HK-2 (cell line): Measurements from ENCODE around the gene RYR3.
"Not testable (repeated sequence)": the region's sequence is repeated elsewhere in the genome, so short reads cannot be mapped to it uniquely, and the experiment has no call there.

Experiments used
- DNase-seq: peaks from one replicate; pipeline ENCODE4 v3.0.0-alpha.2; 2018; ENCODE audit not compliant: unreplicated experiment

RYR3 gene

DNA sequence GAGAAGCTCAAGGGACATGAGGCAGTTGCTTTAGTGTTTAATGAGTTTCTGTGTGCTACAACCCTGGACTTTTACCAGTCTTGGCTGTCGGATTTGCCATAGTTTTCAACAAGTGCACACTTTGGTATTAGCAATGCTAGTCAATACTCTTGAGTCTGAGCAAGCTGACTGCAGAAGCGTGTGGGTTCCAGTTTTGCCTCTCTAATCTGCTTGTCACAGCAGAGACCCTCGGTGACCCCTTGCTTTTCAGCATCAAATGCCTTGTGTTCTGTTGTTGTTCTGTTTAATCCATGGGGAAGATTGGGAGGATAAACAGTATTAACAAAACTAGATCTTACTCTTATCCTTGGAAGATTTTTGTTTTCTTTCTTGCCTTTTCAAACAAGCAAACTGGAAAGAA lies 463.2 kb downstream of the RYR3 start:
- no peak for DNase-seq

DNA sequence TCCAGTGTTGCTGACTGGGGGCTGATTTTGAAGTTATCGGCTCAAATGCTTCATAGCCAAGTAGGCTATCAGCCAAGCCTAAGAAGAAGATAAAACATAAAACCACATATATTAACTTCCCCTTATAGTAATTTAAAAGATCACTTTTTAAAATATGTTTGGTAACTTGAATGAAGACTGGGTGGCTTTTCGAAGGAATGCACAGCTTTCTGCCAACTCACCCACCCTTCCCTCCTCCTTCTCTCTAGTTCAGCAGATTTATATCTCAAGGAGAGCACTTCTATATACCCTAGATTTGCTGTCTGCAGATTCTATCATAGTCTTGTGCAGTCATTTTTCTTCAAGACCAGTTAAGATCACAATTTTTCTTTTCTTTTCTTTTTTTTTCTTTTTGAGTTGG lies 468.1 kb downstream of the RYR3 start:
- DNase-seq, result no peak

DNA sequence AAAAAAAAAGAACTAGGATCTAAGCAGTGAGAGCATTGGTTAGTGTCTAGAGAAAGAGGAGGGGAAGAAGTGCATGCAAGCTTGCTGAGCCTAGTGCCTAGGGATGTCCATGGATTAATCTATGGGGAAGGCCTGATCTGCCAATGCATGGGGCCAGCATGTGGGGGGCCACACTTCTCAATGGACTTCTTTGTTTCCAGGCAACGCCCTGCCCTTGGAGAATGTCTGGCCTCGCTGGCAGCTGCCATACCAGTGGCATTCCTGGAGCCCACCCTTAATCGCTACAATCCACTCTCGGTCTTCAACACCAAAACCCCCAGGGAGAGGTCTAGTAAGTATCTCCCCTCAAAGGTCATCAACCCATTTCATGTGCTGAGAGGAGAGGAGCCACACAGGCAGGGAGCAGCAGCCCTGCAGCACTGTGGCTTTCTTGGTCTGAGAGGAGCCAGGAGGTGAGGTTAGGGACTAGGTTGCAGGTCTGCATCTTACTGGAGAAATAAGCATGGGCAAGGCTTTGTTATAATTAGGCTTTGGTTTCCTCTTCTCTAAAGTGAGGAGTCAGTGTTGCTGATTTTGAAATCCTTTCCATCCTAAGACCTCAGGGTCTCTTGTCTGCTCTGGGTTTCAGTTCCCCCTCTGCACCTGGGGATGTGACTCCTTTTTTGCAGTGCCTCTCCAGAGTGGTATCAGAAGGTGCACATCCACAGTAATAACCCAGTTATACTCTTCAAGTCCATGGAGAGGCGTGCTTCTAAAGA lies 469.4 kb downstream of the RYR3 start:
- DNase-seq, result no peak

DNA sequence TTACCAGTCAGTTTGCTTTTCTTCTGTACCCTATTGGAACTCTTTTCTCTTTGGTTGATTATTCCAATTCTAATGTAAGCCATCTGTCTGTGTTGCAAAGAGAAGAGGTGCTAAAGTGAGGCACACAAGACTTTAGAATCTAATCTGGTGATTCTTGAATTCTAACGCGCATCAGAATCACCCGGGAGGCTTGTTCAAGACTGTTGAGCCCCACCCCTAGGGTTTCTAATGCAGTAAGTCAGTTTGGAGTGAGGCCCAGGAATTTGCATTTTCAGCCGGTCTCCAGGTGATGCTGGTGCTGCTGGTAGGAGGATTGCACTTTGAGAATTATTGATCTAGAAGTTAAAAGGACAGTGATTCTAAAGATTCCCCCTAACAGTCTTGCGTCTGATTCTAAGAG lies 472.2 kb downstream of the RYR3 start:
- DNase-seq, result no peak

DNA sequence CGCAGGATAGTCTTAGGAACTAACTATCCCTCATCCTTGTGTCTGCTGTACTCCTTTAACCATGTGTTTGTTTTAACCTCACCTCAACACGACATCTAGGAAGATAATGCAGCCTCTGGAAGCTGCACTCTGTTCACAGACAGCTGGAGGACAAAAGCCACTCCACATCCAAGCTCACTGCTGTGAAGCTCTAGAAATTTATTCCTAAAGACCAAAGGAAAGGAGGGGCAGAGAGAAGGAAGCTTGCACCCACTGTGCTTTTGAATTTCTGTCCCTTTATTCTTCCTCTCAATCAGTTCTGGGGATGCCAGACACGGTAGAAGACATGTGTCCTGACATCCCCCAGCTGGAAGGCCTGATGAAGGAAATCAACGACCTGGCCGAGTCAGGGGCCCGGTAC lies 474.6 kb downstream of the RYR3 start:
- no peak for DNase-seq

DNA sequence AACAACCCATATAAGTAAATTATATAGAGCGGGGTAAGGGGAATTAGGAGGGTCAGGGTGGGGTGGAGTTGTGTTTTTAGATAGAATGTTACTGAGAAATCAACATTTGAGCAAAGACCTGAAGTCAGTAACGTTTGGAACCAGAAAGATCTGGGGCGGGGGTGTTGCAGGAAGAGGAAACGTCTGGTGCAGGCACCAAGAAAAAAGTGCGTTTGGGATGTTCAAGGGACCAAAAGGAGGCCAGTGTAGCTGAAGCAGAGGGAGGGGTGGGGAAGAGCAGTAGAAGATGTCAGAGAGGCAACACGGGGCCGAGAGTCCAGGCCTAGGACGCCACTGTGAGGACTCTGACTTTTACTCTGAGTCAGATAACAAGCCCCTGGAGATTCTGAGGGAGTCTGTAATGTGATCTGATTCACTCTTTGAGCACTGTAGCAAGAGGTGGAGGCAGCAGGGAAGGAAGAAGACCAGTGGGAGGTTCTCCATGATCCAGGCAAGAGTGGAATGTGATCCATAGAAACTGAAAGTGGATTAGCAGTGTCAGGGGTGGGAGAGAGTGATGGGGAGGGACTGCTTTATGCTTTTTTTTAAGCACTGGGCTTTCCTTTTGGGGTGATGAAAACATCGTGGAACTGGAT lies 478.3 kb downstream of the RYR3 start:
- DNase-seq, result no peak

DNA sequence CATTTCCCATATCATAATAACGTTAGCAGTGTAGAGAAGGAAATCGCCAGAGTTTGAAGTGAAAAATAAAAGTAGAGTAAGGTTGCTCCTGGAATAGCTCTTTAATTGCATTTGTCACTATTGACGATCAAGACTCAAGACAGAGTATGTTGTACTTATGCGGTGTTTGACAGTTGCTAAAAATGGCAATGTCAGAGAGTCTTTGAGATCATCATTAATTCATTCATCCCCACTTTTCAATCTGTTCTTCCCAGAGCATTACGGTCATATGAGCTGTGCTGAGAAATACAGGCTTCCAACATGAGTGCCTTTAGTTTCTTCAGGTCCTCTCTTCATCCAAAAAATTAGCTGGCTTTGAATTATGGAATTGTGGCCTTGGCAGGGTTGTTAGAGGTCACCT lies 483.7 kb downstream of the RYR3 start:
- DNase-seq, result no peak

DNA sequence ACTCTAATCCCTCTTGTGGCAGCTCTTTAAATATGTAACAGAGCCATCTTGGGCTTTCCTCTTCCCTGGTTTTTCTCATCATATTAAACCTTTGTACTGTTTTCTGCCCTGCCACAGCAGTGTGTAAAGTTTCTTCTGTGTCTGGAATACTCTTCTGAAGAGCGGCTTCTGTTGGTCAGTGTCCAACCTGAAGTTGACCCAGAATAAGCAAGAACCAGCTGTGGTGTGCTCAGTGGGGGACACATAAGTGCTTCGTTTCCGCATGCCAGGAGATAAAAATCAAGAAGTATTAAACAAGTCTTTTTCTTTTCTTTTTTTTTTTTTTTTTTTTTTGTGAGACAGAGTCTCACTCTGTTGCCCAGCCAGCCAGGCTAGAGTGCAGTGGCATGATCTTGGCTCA lies 484.3 kb downstream of the RYR3 start:
- DNase-seq, result no peak

DNA sequence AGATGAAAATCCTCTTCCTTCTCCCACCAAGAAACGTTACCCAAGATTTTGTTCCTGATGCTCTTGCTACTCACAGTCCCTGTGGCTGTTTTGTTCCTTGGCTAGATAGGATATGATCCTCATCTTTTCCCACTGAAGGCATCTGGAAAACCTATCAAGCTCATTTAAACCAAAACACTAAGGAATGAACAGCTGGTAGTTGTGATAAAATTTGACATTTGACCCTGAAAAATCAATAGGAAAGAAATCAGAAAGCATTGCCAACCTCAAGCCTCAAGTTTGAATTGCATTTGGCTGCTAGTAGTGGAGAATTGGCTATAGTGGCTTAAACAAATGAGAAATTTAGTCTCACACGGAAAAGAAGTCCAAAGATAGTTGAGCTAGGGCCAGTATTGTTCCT lies 486.9 kb downstream of the RYR3 start:
- DNase-seq, result no peak

DNA sequence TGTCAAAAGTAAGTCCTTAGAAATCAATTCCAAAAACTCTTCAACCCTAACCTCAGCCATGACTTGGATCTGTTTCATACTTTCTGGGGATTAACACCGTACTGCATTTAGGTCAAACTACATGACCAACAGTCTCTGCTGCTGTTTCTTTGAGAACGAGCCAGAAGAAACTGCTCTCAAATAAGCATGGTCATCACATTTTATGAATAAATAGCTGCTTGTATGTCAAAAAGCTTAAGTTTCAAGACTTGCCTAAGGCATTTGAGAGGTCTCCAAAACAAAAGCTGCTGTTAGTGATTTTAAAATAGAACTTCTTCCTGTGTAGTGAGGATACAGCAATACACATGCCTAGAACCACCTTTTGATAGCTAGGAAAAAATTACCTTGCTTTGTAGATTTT lies 491.2 kb downstream of the RYR3 start:
- DNase-seq, result no peak

DNA sequence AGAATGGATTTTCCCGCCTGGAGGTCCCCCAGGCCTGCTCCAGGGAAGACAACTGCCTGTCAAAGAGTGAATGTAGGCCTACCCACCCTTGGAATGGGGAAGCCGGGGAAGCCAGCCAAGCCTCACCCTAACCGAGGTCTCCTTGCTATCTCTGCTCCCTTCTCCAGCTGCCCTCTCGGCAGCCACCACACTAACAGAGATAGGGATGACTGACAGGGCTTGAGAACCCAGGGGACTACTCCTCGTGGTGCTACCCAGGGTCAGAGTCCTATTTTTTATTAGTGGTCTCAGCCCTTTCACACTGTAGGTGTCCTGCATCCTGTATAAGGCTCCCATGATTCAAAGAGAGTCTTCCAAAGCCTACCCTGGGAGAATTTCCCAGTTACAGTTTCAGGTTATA lies 496.9 kb downstream of the RYR3 start:
- DNase-seq, result no peak

DNA sequence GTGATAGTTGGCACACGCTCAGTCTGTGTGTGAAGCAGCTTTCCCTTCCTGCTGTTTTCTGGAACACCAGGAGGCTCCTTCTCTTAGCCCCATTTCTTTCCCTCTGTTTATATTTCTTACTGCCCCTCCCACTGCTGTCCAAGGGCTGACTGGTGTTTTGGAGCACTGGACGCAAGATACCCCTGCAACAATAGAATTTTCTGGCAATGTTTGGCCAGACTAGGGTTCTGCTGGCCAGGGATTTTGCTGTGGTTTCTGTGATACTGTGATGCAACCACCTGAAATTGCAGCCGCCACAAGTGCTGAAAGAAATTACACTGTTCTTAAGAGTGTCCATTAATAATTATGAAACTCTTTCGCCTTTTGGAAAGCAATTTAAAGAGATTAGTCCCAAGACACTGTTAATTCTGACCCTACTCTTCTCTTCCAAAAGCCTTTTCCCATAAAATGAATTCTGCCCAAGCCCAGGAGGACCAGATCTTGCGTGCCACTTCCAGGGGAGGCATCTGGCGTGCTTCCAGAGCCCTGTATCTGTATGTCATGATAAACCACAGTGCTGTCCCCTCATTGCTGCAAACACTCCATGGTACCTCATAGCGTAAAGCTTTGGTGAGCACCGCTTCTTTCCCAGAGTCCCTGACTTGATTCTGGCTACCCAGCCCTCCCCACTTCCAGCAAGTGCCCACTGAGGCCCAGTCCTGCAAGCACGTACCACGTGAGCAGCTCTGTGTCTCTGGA lies 498.1 kb downstream of the RYR3 start:
- no peak for DNase-seq

DNA sequence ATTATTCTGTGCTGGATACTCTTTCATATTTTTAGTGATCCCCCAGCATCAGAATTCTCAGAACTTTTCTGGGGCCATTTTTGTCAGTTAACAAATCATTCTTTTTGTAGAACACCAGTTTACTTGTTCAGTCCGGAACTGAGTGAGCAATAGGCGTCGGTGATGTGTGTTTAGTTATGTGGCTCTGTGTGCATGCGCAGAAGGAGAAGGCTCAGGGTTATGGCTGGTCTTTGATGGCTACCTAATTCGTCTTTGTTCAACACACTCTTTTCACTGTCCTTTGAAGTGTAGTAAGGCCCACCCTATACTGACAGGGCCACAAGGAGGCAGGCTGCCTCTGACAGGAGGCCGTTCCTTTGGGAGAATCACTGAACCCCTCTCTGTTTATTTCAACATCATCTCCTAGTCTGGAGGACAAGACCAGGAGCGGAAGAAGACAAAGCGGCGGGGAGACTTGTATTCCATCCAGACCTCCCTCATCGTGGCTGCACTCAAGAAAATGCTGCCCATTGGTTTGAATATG lies 499.4 kb downstream of the RYR3 start:
- no peak for DNase-seq

DNA sequence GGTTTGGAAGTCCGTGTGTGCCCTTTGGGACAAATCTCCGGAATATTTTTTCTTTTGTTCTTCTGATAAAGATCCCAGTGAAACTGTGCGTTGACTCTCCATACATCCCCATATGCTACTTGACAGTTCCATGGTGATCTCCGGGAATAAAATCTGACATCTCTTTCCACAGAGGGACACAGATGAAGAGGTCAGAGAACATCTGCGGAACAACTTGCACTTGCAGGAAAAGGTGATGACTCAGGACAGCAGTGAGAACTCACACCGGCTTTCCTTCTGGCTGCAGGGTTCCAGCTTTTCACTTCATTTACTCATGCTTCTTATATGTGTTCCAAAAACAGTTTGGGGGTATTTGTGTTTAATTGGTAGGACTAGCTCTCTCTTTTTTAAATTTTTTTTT lies 500.0 kb downstream of the RYR3 start:
- no peak for DNase-seq

DNA sequence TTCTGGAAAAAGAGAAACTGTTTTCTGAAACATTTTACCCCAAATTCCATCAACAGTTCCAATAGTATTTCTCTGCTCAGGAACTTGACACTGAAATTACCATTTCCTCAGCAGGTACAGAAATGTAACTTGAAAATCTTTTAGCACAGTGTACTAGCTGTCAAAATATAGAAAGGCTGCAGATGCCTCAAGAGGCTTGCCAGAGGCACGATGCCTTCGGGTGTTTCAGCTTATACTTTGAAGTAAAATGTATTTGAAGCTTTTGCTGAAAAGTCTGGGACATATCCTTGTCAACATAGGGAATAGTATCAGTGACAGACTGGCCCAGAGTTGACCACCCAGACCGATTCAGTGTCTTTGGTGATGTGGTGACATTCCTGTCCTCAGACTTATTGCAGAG lies 503.1 kb downstream of the RYR3 start:
- DNase-seq, result no peak

DNA sequence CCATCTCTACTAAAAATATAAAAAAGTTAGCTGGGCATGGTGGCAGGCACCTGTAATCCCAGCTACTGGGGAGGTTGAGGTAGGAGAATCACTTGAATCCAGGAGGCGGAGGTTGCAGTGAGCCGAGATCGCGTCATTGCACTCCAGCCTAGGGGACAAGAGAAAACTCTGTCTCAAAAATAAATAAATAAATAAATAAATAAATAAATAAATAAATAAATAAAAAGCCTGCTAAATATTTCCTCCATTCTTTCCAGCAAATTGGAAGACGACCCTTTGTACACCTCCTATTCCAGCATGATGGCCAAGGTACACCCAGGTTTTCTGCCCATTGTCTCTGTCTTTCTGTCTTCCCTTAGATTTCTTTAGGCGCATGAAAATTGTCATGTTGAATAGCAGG lies 508.7 kb downstream of the RYR3 start:
- not testable (repeated sequence) for DNase-seq

DNA sequence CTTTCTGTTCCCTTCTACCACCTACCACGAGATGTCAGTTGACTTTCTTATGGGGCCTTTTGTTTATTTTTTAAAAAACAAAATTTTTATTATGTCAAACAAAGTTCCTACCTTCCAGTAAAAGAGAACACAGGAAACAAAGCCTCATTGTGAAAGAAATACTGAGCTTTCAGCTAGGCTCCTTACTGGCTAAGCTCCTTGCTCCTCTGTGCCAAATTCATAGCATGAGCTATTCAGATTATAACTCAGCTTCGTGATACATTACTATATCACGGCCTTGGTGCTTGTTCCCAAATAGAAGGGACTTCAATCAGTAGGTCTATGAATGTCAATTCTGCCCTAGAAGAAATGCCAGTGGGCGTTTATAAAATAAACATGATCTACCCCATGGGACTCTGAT lies 511.7 kb downstream of the RYR3 start:
- DNase-seq, result no peak

DNA sequence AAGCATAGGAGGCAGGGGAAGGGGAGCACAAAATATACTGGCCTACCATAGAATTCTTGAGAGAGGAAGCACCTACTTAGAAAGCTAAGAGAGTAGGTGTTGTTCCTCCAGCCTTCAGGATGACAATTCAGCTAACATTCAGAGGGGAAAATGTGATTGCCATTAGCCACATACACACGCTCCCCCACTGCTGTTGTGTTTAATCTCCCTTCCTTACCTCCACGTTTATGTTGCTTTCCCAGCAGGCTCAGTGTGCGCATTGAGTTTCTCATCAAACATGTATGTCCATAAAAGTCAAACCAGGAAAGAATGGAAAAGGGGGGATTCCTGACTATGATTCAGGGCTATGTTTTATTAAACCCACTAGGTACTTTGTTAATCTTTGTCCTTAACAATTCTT lies 512.4 kb downstream of the RYR3 start:
- no peak for DNase-seq

DNA sequence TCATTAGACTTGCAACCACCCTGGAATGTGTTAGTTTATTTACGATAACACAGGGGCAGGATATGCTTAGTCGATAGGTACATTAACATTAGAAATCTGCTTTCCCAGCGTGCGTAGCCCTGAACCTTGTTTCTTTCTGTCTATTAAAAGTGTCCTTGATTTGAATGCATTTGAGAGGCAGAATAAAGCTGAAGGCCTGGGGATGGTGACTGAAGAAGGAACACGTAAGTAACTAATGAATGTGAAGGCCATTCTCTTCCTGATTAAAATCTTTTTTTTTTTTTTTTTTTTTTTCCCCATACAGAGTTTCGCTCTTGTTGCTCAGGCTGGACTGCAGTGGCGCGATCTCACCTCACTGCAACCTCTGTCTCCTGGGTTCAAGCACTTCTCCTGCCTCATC lies 514.7 kb downstream of the RYR3 start:
- no peak for DNase-seq

DNA sequence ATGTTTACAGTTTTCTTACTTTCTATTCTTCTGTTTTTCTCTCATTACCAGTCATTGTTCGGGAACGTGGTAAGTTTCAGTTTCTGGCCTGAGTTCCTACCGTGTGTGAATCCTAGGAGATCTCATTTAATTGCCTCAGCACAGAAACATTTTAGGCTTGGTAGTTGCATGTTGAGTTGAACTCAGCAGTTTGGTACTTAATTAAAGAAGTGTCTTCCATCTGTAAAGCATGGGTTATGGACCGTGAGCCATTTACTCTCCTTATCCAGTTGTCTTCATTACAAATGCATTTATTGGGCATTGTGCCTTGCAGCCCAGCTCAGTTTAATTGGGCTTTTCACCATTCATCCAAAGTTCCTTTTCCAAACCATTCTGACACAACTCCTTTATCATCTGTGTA lies 515.4 kb downstream of the RYR3 start:
- no peak for DNase-seq

DNA sequence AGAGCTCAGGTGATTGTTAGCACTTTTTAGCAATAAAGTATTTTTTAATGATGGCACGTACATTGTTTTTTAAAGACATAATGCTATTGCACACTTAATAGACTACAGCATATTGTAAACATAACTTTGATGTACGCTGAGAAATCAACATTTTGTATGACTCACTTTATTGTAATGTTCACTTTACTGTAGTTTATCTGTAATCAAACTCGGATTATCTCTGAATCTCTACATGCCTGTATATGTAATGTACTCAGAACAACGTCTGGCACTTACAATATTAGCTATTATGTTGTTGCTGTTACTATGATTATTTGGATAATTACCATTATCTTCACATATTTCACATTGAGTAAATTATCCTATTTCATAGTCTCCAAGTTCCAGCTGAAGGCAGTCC lies 519.6 kb downstream of the RYR3 start:
- no peak for DNase-seq

DNA sequence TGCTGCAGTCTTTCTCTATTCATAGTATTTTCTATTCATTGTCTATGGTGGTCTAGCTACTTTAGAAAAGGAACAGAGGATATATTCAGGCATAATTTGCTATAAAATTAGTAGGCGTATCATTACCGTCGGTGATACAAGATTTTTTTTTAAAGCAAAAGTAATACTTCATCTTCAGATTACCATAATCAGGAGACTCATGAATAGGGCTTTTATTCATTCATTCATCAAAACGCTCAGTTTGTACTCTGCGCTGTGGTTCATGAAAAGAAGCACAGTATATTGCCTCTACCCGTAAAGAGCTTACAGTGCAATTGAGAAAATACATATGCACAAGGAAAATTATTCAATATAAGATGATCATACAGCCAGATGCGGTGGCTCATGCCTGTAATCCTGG lies 520.9 kb downstream of the RYR3 start:
- no peak for DNase-seq
